DND-41 (cell line): Measurements from ENCODE around the gene SGSM2.

Experiments
- ATAC-seq: fragments of 200-7000 bp; cut with Tn5 transposase; 3 replicates; pipeline ENCODE4 v1.9.1; 2021; ENCODE audit warnings: low read depth; ENCODE audit not compliant: insufficient read depth
- DNase-seq: peaks from one replicate; pipeline ENCODE4 v3.0.0-alpha.2; 2020
- H2AFZ ChIP-seq: 2 replicates; pipeline ENCODE4 v1.6.0; 2012; ENCODE audit warnings: low read depth, low read length
- H3K27ac ChIP-seq: 2 replicates; pipeline ENCODE4 v1.5.1; 2012; ENCODE audit warnings: low read length, inconsistent platforms
- H3K27me3 ChIP-seq: fragments of 200-600 bp; sonication (generic); 2 replicates; pipeline ENCODE4 v1.6.0; 2012; ENCODE audit warnings: low read length, mild to moderate bottlenecking, inconsistent platforms; ENCODE audit not compliant: insufficient read depth, poor library complexity
- H3K36me3 ChIP-seq: 2 replicates; pipeline ENCODE4 v1.5.1; 2012; ENCODE audit warnings: low read length, inconsistent platforms; ENCODE audit not compliant: insufficient read depth
- H3K4me1 ChIP-seq: 2 replicates; pipeline ENCODE4 v1.5.1; 2012; ENCODE audit warnings: mild to moderate bottlenecking, low read length; ENCODE audit not compliant: insufficient read depth
- H3K4me2 ChIP-seq: 2 replicates; pipeline ENCODE4 v1.6.0; 2012; ENCODE audit warnings: mild to moderate bottlenecking, moderate library complexity, low read length, inconsistent platforms; ENCODE audit not compliant: insufficient read depth
- H3K4me3 ChIP-seq, 2 experiments: fragments of 200-600 bp in 1 of 2; shearing (Covaris generic) in 1 of 2; 2 replicates each; pipeline ENCODE4 v1.5.1; 2012 to 2016; ENCODE audit warnings: inconsistent platforms in 2 of 2, low read length in 2 of 2, mild to moderate bottlenecking in 2 of 2, low read depth in 1 of 2, moderate library complexity in 1 of 2
- H3K79me2 ChIP-seq: 2 replicates; pipeline ENCODE4 v1.6.0; 2012; ENCODE audit warnings: low read length, inconsistent platforms; ENCODE audit not compliant: insufficient read depth
- H3K9ac ChIP-seq: 2 replicates; pipeline ENCODE4 v1.6.0; 2012; ENCODE audit warnings: low read depth, mild to moderate bottlenecking, inconsistent platforms, low read length, moderate library complexity
- H3K9me3 ChIP-seq: 2 replicates; pipeline ENCODE4 v1.5.1; 2012; ENCODE audit warnings: low read length, moderate library complexity, mild to moderate bottlenecking, inconsistent platforms; ENCODE audit not compliant: insufficient read depth, severe bottlenecking
- H4K20me1 ChIP-seq: 2 replicates; pipeline ENCODE4 v1.6.0; 2012; ENCODE audit warnings: low read length; ENCODE audit not compliant: insufficient read depth
- EZH2 ChIP-seq: IDR thresholded peaks from 3 replicates; pipeline ENCODE4 v1.6.1; 2012; ENCODE audit warnings: borderline replicate concordance, low read depth, mild to moderate bottlenecking, moderate library complexity, low read length, inconsistent platforms; ENCODE audit not compliant: severe bottlenecking
- TF ChIP-seq, protein P1 (sequence below): IDR thresholded peaks from 2 replicates; pipeline ENCODE4 v1.5.1; 2012; ENCODE audit warnings: borderline replicate concordance, low read length, moderate library complexity, mild to moderate bottlenecking; ENCODE audit not compliant: poor library complexity, severe bottlenecking; ENCODE audit errors: extremely low read depth

SGSM2 gene

DNA sequence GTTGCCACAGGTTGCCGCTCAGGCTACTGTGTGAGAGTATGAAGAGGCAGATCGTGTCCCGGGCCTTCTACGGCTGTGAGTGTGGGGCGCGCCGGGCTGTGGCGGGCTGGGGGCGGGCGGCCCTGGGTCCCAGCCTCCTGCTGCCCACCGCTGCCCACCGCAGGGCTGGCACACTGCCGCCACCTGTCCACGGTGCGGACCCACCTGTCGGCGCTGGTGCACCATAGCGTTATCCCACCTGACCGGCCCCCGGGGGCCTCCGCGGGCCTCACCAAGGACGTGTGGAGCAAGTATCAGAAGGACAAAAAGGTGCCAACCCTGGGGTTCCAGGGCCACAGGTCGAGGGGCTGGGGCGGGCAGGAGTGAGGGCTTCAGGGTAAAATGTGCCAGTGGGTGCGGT is 34.9 kb downstream of the SGSM2 start:
- TF ChIP-seq EZH2, result no peak
- TF ChIP-seq, protein P1, sequence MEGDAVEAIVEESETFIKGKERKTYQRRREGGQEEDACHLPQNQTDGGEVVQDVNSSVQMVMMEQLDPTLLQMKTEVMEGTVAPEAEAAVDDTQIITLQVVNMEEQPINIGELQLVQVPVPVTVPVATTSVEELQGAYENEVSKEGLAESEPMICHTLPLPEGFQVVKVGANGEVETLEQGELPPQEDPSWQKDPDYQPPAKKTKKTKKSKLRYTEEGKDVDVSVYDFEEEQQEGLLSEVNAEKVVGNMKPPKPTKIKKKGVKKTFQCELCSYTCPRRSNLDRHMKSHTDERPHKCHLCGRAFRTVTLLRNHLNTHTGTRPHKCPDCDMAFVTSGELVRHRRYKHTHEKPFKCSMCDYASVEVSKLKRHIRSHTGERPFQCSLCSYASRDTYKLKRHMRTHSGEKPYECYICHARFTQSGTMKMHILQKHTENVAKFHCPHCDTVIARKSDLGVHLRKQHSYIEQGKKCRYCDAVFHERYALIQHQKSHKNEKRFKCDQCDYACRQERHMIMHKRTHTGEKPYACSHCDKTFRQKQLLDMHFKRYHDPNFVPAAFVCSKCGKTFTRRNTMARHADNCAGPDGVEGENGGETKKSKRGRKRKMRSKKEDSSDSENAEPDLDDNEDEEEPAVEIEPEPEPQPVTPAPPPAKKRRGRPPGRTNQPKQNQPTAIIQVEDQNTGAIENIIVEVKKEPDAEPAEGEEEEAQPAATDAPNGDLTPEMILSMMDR, result no peak
- ATAC-seq (no peak), DNase-seq (no peak)
- Histone ChIP-seq H3K4me1 (no peaks in the 10 kb centered on the region), H3K27ac (no peak overlapping the region), H3K4me2 (no peak overlapping the region), H3K9ac (no peak overlapping the region), H3K9me3 (no peaks in the 10 kb centered on the region), H3K27me3 (no peaks in the 10 kb centered on the region), H3K79me2 (no peaks in the 10 kb centered on the region), H3K36me3 (peaks cover 56% of the 10 kb centered on the region), H2AFZ (no peak overlapping the region), H3K4me3 (no peak overlapping the region), H4K20me1 (0 out of 2 replicates have a peak, but pooled peaks cover 3% of the 10 kb centered on the region)

DNA sequence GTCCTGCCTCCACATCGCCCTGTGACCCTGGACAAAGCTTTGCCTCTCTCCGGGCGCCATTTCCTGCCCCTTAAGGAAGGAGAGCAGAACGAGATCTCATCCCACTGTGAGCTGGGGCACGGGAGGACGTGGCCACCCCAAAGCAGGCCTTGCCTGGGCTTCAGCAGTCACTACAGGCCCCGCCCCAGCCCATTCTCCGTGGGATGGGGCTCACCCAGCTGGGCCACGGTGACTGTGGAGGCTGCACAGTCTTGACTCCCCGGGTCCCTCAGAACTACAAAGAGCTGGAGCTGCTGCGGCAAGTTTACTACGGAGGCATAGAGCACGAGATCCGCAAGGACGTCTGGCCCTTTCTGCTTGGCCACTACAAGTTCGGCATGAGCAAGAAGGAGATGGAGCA is 35.4 kb downstream of the SGSM2 start:
- DNase-seq (no peak), ATAC-seq (no peak)
- Histone ChIP-seq H3K79me2 (no peaks in the 10 kb centered on the region), H3K27ac (no peak overlapping the region), H3K9ac (no peak overlapping the region), H3K4me3 (no peak overlapping the region), H3K9me3 (no peaks in the 10 kb centered on the region), H3K27me3 (no peaks in the 10 kb centered on the region), H3K4me2 (no peak overlapping the region), H3K36me3 (peaks cover 59% of the 10 kb centered on the region), H4K20me1 (0 out of 2 replicates have a peak, but pooled peaks cover 3% of the 10 kb centered on the region), H3K4me1 (no peaks in the 10 kb centered on the region), H2AFZ (no peak overlapping the region)
- TF ChIP-seq, protein P1, result no peak
- TF ChIP-seq EZH2, result no peak

DNA sequence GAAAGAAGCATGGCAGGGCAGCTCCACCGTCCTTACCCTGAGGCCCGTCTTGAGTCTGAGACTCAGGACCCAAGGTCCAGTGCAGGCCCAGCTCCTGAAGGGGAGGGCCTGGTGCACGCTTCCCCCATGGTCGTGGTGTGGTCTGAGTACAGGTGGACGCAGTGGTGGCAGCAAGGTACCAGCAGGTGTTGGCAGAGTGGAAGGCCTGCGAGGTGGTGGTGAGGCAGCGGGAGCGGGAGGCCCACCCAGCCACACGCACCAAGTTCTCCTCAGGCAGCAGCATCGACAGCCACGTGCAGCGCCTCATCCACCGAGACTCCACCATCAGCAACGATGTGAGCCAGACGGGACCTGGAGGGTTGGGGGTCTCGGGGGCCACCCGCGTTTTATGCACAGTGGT is 35.9 kb downstream of the SGSM2 start:
- no peak for TF ChIP-seq EZH2
- TF ChIP-seq, protein P1, result no peak
- H3K27me3 ChIP-seq, result no peaks in the 10 kb centered on the region
- no peak overlapping the region for H3K27ac ChIP-seq
- peaks cover 59% of the 10 kb centered on the region for H3K36me3 ChIP-seq
- 0 out of 2 replicates have a peak, but pooled peaks cover 3% of the 10 kb centered on the region for H4K20me1 ChIP-seq
- no peak for DNase-seq
- no peak overlapping the region for H3K9ac ChIP-seq
- no peaks in the 10 kb centered on the region for H3K79me2 ChIP-seq
- no peaks in the 10 kb centered on the region for H3K9me3 ChIP-seq
- no peak overlapping the region for H3K4me3 ChIP-seq
- no peaks in the 10 kb centered on the region for H3K4me1 ChIP-seq
- ATAC-seq, result no peak
- H2AFZ ChIP-seq, result no peak overlapping the region
- H3K4me2 ChIP-seq, result no peak overlapping the region
